SJSA1 (cell line): ENCODE measurements around the gene EDAR. TPM values are rescaled to one million over a fixed set of nuclear protein-coding genes. Genes with fewer than 3 reads are reported as not detected.

Experiments
- DNase-seq, 2 experiments: peaks; one replicate each; pipeline ENCODE4 v3.0.0-alpha.2; 2015 to 2020; ENCODE audit warnings: low spot score in 2 of 2, low read depth in 1 of 2
- H3K27ac ChIP-seq: fragments of 250-450 bp; sonication (Bioruptor Pico); 2 replicates; pipeline ENCODE4 v1.5.1; 2020; ENCODE audit warnings: mild to moderate bottlenecking, moderate library complexity
- H3K27me3 ChIP-seq: fragments of 250-450 bp; sonication (Bioruptor Pico); replicated peaks from 2 replicates; pipeline ENCODE4 v1.5.1; 2020; ENCODE audit warnings: mild to moderate bottlenecking, moderate library complexity
- H3K36me3 ChIP-seq: fragments of 250-450 bp; sonication (Bioruptor Pico); 2 replicates; pipeline ENCODE4 v1.5.1; 2020; ENCODE audit warnings: mild to moderate bottlenecking
- H3K4me1 ChIP-seq: fragments of 250-450 bp; sonication (Bioruptor Pico); replicated peaks from 2 replicates; pipeline ENCODE4 v1.6.1; 2021; ENCODE audit warnings: mild to moderate bottlenecking
- H3K4me3 ChIP-seq: fragments of 250-450 bp; sonication (Bioruptor Pico); 2 replicates; pipeline ENCODE4 v1.5.1; 2020; ENCODE audit warnings: mild to moderate bottlenecking
- H3K9me3 ChIP-seq: fragments of 250-450 bp; sonication (Bioruptor Pico); replicated peaks from 2 replicates; pipeline ENCODE4 v1.5.1; 2020; ENCODE audit warnings: mild to moderate bottlenecking
- total RNA-seq: library from RNA; depleted of rRNA; stranded (reverse); fragments of >200 nt; shearing (Covaris generic); gene quantifications from 2 replicates; pipeline ENCODE4 v1.2.3, GENCODE V29; 2014

EDAR gene
- total RNA-seq, 1 experiment from 2014 or later: not detected

GRCh38 chr2:108949316-108950239, 39.4 kb downstream of the EDAR start:
- DNase-seq: no peak
- H3K27ac ChIP-seq: no peak overlapping the region
- H3K4me1 ChIP-seq: no peaks in the 10 kb centered on the region
- no peaks in the 10 kb centered on the region for H3K36me3 ChIP-seq
- H3K4me3 ChIP-seq: no peak overlapping the region
- 0 out of 2 replicates have a peak, but pooled peaks cover 3% of the 10 kb centered on the region for H3K27me3 ChIP-seq
- peaks cover 2% of the 10 kb centered on the region for H3K9me3 ChIP-seq

GRCh38 chr2:108947271-108947907, 41.6 kb downstream of the EDAR start:
- no peaks in the 10 kb centered on the region for H3K27me3 ChIP-seq
- peaks cover 2% of the 10 kb centered on the region for H3K9me3 ChIP-seq
- no peak overlapping the region for H3K27ac ChIP-seq
- DNase-seq: no peak
- H3K36me3 ChIP-seq: no peaks in the 10 kb centered on the region
- H3K4me3 ChIP-seq: no peak overlapping the region
- no peaks in the 10 kb centered on the region for H3K4me1 ChIP-seq

- Histone ChIP-seq H3K36me3 (no peaks in the 10 kb centered on the region), H3K27me3 (no peaks in the 10 kb centered on the region), H3K9me3 (peaks cover 2% of the 10 kb centered on the region), H3K4me1 (no peaks in the 10 kb centered on the region), H3K27ac (no peak overlapping the region), H3K4me3 (no peak overlapping the region)
- DNase-seq: no peak
These were observed 42.6 kb downstream of the EDAR start for GRCh38 chr2:108946442-108946841.

DNA sequence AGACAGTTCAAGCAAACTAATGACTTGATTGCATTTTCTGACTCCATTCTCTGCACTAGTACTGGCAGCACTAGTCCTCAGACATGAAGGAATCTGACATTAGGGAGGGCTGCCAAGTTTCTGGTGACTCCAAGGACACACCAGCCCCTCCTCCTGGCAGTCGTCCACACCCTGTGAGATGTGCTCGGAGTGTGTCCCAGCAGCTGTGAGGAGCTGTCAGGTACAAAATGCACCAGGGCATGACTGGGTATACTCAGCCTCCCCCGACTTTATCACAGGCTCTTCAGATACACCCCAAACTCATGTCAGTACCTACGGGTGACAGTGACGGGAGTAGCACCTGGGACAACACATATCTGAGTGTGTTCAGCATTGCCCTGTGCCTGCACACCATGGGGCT, 43.1 kb downstream of the EDAR start:
- Histone ChIP-seq H3K4me1 (no peaks in the 10 kb centered on the region), H3K9me3 (peaks cover 2% of the 10 kb centered on the region), H3K4me3 (no peak overlapping the region), H3K27ac (no peak overlapping the region), H3K36me3 (no peaks in the 10 kb centered on the region), H3K27me3 (no peaks in the 10 kb centered on the region)
- DNase-seq: no peak

GRCh38 chr2:108944601-108945331, 44.3 kb downstream of the EDAR start:
- Histone ChIP-seq H3K9me3 (peaks cover 2% of the 10 kb centered on the region), H3K36me3 (no peaks in the 10 kb centered on the region), H3K4me1 (no peaks in the 10 kb centered on the region), H3K27me3 (no peaks in the 10 kb centered on the region), H3K4me3 (no peak overlapping the region), H3K27ac (no peak overlapping the region)
- no peak for DNase-seq

GRCh38 chr2:108943751-108944150, 45.3 kb downstream of the EDAR start:
- Histone ChIP-seq H3K4me1 (no peaks in the 10 kb centered on the region), H3K9me3 (peaks cover 2% of the 10 kb centered on the region), H3K27ac (no peak overlapping the region), H3K27me3 (no peaks in the 10 kb centered on the region), H3K4me3 (no peak overlapping the region), H3K36me3 (no peaks in the 10 kb centered on the region)
- no peak for DNase-seq

- H3K36me3 ChIP-seq: no peaks in the 10 kb centered on the region
- H3K9me3 ChIP-seq: peaks cover 2% of the 10 kb centered on the region
- H3K27me3 ChIP-seq: peaks cover 3% of the 10 kb centered on the region; the same call in 1 of the 2 replicates
- H3K4me3 ChIP-seq: no peak overlapping the region
- DNase-seq: no peak
- H3K4me1 ChIP-seq: no peaks in the 10 kb centered on the region
- no peak overlapping the region for H3K27ac ChIP-seq
These were observed 46.1 kb downstream of the EDAR start for GRCh38 chr2:108942888-108943287.

GRCh38 chr2:108942231-108942825, 46.7 kb downstream of the EDAR start:
- Histone ChIP-seq H3K4me1 (no peaks in the 10 kb centered on the region), H3K27ac (no peak overlapping the region), H3K9me3 (no peaks in the 10 kb centered on the region; the same call in none of the 2 replicates), H3K4me3 (no peak overlapping the region), H3K36me3 (no peaks in the 10 kb centered on the region), H3K27me3 (peaks cover 4% of the 10 kb centered on the region; the same call in 1 of the 2 replicates)
- DNase-seq: no peak

DNA sequence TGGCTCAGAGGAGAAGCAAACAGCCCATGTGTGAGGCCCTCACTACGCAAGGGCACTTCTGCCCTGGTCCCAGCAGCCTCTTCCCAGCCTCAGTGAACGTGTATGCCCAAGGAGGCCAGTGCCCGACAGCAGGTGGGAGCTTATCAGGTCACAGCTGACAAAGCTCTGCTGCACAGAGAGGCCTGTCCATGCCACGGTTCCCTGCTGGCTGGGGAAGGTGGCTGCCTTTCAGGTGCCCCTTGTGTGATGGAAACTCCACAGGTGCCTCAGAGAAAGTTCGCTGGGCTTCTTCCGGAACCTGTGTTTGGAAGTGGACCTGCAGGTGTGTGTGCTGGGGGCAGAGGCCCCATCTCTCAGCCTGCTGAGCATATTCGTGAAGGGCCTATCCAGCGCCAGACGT, 47.3 kb downstream of the EDAR start:
- no peaks in the 10 kb centered on the region for H3K4me1 ChIP-seq
- no peak for DNase-seq
- H3K27me3 ChIP-seq: peaks cover 4% of the 10 kb centered on the region; the same call in 1 of the 2 replicates
- no peaks in the 10 kb centered on the region; the same call in 1 of the 2 replicates for H3K9me3 ChIP-seq
- no peak overlapping the region for H3K27ac ChIP-seq
- no peak overlapping the region for H3K4me3 ChIP-seq
- H3K36me3 ChIP-seq: no peaks in the 10 kb centered on the region

DNA sequence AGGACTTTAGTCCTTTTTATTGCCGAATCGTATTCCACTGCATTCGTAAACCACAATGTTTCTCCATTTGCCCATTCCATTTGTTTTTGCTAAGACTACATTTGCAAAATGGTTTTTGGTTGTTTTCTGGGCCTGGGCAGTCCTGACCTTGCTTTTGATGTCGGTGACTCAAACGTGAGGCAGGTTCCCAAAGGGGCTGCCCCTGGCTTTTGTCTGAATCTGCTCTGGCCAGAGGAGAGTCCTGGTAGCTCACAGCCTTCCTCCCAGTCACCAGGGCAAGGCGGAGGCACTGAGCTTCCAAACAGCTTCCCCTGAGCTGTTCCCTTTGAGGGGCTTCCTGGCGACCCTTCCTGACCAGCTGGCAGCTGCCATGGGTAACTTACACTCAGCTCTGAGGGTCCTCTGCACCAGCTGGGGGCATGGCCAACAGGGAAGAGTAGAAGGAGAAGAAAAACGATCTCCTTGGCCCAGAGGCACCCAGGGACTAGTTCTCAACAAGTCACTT, 47.8 kb downstream of the EDAR start:
- peaks cover 4% of the 10 kb centered on the region; the same call in 1 of the 2 replicates for H3K27me3 ChIP-seq
- H3K27ac ChIP-seq: no peak overlapping the region
- H3K36me3 ChIP-seq: no peaks in the 10 kb centered on the region
- H3K4me1 ChIP-seq: no peaks in the 10 kb centered on the region
- no peak for DNase-seq
- H3K4me3 ChIP-seq: no peak overlapping the region
- H3K9me3 ChIP-seq: no peaks in the 10 kb centered on the region; the same call in 1 of the 2 replicates

DNA sequence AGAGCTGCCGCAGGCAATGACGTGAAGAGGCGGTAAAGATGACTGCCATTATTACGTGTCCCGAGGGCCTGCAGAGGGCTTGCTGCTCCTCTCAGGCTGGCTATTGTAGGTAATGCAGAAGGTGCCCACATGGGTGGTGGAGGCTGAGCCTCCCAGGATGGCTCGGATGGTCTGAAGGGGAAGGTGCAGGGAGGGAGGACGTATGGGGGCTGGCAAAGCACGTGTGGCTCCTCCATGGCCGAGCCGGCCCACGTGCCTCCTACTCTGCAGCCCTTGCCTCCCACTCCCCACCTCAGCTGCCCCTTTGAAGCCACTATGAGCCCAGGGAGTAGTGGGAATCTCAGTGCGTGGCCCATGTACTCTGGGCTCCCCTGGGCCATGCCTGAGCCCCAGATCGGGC, 48.9 kb downstream of the EDAR start:
- Histone ChIP-seq H3K27ac (no peak overlapping the region), H3K4me3 (no peak overlapping the region), H3K4me1 (no peaks in the 10 kb centered on the region), H3K36me3 (no peaks in the 10 kb centered on the region), H3K9me3 (no peaks in the 10 kb centered on the region), H3K27me3 (peaks cover 4% of the 10 kb centered on the region; the same call in 1 of the 2 replicates)
- DNase-seq: no peak

DNA sequence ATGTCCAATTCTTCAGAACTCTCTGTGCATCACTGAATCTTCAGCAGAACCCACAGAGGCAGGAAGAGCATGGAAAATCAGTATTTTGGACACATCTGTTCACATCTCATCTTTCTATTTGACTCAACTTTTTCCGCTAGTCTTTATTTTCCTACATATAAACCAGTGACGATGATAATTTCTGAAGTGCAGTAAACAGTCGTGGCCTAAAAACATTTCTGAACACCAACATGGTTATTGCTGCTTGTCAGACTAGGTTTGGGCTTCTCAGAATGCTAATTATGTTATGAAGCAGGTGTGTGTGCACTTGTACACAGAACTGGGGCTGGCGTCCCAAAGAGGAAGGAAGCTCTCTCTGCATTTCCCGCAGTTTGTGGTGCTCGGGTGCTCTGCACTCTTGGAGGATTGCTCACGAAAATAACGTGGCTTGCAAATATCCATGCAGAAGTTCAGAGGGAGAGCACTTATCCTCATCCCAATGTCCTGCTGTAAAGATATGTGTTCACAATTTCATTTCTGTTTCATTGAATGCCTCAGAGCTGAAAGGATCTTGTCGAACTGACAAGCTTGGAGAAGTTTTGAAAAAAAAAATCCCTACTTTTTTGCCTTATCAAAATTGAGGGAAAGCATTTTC, 50.8 kb downstream of the EDAR start:
- H3K9me3 ChIP-seq: no peaks in the 10 kb centered on the region
- no peaks in the 10 kb centered on the region for H3K4me1 ChIP-seq
- no peak for DNase-seq
- peaks cover 4% of the 10 kb centered on the region; the same call in 1 of the 2 replicates for H3K27me3 ChIP-seq
- no peaks in the 10 kb centered on the region for H3K36me3 ChIP-seq
- H3K27ac ChIP-seq: no peak overlapping the region
- no peak overlapping the region for H3K4me3 ChIP-seq
